Left kidney (tissue), 2 donors: ENCODE measurements around the gene SMPD3. TPM values are rescaled to one million over a fixed set of nuclear protein-coding genes. Genes with fewer than 3 reads are reported as not detected.

Source experiments
- DNase-seq: peaks from one replicate; pipeline ENCODE4 v3.0.0-alpha.2; 2013
- polyA plus RNA-seq: library from polyadenylated mRNA; unstranded; fragments of 120-200 nt; gene quantifications from one replicate; pipeline ENCODE4 v1.2.1, GENCODE V29; 2013; ENCODE audit not compliant: insufficient read length

SMPD3 gene
- polyA plus RNA-seq, 1 donor: 1.3 TPM

DNA sequence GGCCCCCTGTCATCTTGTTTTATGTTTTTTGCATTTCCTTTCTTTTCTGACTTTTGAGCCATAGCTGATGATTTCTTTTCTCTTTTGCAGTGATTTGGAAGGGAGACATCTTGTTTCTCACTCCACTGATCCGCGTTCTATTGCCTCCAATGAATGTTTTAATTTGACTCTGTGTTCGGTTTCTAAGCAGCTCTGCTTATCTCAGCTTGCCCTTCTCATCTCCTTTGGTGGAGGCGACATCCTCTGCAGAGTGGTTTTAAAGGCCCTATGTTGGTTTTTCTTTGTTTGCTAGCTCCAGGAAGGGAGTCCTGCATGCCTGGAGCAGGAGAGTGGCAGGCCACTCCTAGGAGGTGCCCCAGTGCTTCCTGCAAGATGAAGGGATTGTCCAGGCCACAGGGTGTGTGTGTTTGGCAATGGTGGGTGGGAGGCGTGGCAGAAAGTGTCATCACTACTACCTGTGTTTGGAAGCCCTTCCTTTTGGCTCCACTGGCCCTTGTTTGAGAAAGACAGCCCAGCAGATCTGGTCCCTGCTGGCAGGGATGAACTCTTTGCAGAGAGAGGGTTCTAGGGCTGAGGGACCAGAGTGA, 13.6 kb downstream of the SMPD3 start:
- DNase-seq: no peak

DNA sequence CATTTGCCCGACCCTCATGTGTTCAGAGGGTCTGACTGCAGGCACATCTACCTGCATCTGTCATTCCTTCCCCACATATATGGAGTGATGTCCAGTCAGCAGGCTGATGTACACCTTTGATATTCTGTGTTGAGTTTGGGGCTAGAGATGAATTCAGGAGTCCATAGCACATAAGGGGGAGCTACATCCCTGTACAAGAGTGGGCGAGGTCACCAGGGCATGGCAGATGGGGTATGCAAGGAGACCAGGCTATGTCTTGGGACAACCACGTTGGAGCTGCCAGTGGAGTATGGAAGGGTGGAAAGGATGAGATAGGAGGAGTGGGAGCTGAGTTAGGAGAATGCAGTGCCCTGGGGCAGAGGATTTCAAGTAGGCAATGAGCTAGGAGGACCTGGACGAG, 15.0 kb downstream of the SMPD3 start:
- DNase-seq: no peak

DNA sequence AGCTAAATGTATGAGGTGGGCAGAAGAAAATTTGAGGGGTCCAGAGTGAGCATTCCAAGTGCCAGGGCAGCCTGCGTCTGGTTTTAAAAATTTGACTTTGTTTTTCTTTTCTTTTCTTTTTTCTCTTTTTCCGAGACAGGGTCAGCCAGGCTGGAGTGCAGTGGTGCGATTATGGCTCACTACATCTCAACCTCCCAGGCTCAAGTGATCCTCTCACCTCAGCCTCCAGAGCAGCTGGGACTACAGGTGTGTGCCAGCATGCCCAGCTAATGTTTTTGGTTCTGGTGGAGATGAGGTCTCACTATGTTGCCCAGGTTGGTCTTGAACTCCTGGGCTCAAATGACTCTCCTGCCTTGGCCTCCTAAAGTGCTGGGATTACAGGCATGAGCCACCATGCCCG, 15.6 kb downstream of the SMPD3 start:
- no peak for DNase-seq

DNA sequence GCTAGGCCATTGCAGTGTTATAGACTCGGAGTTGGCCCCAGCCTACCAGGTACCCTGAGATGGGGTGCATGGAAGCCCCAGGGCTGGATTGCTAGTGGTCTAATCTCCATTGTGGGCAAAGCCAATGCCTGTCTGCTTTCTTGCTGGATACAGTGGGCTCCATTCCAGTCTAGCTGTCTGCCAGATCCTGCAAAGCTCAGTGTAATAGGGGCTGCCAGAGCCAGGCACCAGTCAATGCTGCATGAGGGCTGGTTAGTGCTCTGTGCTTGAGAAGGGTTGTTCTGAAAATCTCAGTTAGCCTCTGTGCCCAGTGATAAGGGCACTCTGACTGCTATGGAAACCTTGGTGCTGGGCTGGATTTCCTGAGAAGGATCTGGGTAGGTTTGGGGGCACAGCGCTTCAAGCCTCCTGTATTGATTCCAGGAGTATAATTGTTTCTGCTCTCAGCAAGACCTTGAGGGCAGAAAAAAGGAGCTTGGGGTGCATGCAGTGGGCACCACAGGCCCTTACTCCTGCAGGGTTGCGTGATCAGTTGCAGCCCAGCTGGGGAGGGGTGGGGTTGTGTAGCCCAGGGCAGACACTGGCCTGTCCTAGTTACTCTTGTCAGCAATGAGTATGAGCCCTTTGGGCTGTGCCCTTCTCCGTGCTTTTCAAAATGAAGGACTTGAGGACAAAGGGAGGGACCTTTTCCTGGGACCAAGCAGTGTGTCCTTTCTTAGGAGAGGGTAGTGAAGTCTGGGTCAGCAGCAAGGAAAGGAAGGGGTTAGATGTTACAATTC, 19.0 kb downstream of the SMPD3 start:
- no peak for DNase-seq

DNA sequence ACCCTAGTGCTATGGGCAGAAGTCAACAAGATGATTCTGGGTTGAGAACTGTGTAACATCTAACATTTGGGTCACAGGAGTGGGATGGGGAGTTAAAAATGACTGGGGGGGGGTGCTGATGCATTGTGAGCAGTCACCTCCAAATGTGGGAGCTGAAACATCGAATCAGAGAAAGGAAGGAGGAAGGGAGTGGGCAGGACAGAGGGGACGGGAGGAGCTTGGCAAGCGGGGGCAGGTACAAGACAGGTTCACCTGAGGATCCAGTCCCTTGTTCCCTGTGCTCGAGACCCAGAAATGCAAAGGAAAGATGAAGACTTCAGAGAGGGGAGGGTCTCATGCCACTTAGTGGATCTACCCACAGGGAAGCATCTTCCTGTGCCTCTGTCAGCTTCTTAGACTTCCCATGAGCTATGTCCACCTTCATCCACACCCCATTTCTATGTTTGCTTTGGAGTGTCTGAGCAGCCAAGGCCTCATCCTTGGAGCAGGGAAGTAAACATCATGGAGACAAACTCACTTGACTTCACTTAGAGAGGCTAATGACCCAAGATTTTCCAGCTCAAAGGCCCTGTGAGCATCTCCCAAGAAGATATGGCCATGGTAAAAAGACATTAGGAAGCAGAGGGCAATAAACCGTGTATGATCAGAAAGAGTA, 20.5 kb downstream of the SMPD3 start:
- DNase-seq: no peak

DNA sequence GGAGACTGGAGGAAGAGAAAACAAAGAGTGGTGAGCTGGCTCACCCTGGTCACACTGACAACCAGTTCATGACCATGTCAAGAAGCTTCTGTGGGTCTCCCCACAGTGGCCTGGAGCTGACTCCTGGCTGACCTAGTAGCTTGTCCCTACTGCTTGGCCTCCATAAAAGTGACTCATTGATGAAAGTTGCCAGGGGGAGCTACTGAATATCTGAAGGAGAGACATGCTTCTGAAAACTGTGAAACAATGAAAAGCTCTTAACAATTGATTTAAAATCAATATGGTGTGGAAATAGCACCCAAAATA, 22.0 kb downstream of the SMPD3 start:
- no peak for DNase-seq

DNA sequence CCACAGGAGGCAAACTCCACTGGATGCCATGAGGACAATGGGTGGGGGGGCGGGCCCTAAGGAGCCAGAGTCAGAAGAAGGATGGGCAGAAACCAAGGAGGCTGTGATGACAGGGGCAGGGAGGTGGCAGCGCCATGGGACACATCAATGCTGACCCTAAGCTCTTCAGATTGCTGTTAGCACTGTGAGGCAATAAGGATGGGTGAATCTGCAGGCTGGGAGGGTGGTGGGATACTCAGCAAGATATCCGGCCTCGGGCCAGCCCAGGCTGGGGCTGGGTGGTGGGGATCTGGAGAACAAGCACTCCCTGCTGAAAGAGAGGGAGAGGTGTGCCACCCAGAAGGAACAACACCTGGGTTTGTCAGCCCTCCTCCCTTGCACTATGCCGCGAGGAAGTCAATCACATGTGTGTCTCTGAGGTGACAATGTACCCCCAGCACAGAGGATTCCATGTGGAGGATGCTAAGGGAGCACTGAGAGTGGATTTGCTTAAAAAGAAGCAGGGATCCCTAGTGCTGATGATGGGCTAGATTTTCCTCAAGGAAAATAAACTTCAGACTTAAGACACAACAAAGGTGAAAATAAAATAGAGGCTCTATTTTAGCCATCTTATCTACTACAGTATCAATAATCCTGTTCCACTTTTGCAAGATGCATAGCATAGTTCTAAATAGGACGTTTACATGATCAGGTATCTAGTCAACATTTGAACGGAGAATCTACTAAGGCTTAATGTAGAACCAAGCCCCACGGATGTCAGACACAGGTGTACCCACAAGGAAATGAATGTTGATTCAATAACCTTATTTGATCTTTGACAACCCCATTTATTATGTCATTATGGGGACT, 22.6 kb downstream of the SMPD3 start:
- no peak for DNase-seq

DNA sequence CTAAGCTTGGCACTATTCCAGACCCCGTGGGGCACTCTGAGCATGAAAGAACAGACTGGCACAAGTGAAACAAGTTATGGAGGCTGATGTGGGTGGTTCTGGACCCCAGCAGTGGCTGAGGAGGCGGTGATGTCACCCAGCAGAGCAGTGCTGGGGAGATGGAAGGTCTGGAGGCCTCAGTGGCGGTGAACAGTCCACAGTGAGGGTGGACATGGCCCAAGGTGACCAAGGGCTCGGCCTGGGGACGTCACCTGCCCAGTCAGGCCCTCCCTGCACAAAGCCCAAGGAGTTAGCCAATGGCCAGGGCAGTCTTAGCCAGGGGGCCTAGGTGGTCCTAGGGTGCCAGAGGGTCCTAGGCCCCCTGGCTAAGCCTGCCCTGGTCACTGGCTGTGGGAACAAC, 24.5 kb downstream of the SMPD3 start:
- no peak for DNase-seq

DNA sequence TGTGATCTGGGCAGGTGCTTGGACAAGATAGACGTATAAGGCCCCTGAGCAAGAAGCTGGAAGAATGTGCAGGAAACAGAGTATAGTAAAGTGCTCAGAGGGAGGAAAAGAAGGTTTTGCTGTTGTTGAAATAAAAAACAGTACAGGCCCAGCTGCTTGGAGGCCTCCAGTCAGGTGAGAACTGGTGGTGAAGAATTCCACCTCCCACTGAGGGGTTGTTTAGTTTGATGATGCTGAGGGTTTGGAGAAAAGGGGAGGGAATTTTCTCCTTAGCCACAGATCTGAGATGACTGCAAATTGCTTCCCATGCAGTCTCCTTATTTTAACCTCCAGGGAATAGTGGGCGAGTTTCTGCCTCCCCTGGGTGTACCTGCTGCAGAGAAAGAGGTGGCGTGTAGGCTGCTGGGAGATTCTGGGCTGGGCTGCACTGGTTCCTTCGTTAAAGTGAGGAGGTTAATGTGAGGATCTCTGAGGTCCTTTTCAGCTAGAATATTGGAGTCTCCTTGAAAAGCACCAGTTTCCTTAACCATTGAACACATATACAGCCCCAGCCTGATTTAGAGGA, 25.8 kb downstream of the SMPD3 start:
- DNase-seq: no peak

DNA sequence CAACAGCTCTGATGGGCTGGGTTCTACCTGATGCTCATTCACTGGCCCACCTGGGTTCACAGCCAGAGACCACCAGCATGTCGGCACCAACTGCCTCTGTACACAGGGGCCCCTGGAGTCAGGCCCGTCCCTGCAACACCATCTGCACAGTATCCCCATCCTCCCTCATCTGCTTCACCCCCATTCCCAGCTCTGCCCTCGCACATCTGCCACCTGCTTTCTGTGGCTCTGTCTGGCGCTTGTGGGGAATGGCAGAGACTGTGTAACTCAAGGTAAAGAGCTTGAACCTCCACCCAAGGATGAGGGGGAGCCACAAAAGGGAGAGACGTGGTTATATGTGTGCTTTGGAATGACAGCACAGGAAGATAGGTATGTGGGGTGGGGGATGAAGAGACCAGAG, 27.2 kb downstream of the SMPD3 start:
- no peak for DNase-seq

DNA sequence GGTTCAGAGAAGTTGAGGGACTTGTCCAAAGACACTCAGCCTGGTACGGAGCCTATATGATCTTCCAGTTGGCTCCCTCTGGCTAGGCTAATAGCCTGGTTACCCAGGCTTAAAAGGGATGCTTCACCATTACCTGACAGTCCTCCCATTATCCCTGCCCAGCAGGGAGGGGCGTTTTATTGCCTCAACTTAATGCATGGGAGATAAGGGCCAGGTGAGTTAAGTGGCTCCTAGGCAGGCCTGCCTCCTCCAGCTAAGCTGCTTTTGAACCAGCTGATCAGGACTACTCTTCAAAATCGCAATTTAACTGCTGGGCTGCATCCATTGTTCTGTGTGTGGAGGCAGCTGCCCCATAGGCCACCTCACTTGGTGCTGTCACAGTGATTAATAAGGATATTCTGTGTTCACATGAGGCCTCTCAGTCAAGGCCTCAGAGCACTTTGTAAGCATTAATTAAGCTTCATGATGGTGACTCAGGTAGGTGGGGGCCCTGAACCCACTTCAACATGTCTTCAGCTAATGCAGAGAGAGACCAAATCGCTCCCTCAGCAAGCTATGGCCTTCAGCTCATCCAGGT, 27.9 kb downstream of the SMPD3 start:
- DNase-seq: no peak

DNA sequence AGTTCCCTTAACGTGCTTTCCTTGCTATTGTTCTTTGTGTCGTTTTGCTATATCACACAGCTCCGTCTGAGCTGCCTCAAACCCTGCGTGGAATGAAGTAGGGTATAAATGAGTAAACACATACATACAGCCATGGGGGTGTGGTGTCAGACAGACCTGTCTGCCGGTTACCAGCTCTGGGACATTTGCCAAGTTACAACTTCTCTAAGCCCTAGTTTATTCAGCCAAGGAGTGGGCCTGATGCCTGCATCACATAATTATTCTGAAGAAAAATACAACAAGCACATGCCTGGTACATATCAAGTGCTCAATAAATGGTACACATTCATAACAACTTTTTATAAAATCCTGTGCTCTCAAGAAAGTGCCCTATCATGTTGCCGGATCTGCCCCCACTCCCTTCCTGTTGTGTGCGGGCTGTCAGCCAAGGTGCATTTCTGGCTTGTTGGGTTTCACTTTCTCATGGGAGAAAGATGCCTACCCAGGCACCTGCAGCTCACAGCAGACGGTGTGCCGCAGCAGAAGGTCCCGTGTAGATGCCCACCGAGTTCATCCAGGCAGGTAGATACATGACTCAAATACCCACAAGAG, 30.5 kb downstream of the SMPD3 start:
- DNase-seq: no peak

DNA sequence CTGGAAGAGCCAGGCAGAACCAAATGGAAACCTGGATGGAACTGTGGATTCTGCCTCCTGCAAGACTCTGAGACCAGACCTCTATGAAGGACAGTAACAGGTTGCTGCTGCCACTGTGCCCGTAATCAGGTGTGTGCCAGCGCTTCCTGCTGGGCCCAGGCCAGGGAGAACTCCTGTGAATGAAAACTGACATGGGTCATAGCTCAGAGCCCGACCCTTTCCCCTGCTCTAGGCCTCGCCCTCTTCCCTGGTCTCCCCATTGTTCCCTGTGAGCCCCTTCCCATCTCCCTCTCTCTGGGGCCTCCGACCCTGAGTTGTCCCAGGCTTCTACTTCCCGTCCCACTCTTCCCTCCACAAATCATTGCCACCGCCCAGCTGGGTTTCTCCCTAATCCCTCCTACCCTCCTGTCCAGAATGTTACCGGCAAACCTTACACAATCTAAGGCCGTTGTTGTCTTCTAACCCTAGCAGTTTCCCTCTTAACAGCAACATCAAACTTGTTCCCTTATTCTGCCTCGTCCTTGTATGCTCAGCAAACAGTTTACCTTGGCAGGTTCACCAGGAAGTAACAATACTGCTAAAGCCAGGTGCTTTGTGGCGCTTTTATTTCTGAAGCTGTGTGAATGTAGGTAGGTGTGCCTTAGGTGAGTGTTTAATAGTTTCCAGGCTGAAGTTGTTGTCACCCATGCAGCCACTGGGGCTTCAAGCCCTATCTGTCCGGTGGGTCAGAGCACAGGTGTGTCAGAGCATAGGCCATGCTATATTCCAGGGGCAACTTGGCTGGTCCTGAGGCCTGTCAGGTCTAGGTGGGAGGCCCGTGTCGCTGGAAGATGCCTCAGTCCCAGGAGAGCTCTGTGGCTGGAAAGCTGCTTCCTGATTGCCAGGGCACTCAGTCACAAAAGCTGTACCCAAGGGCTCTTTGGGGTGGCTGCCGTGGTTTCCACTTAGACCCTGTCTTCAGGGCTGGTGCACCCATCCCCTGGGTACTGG, 32.0 kb downstream of the SMPD3 start:
- DNase-seq: no peak

DNA sequence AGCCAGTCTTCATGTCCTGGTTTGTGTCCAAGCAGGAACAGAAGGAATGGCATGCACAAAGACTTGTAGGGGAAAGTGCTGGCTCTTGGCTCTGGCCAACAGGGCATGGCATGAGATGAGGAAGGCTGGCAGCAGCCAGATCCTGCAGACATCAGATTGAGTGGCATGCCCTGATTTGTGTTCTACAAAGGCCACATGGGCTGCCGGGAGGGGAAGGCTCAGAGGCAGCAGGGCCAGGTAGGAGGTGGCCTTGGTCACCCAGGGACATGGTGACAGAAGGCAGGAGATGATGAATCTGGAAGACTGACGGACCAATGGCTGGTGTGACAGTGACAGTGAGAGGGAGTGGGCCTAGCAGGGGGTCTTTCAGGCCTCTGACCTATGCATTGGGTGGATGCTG, 33.7 kb downstream of the SMPD3 start:
- DNase-seq: no peak

DNA sequence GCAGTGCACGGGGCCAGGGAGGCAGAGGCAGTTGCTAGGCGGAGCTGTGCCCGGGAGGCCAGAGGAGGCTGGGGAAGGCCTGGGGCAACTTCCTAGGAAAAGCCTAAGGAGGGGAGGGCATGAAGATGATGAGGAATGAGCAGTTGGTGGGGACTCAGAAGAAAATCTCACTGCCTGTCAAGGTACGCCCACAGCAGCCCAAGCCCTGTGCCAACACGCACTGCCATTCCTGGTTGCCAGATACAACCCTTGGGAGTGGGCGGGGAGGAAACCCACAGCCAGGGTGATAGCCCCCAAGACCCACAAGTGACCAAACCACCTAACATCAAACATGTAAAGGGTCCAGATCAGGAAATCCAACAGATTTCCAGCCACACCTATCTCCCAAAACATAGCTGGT, 36.2 kb downstream of the SMPD3 start:
- DNase-seq: no peak

DNA sequence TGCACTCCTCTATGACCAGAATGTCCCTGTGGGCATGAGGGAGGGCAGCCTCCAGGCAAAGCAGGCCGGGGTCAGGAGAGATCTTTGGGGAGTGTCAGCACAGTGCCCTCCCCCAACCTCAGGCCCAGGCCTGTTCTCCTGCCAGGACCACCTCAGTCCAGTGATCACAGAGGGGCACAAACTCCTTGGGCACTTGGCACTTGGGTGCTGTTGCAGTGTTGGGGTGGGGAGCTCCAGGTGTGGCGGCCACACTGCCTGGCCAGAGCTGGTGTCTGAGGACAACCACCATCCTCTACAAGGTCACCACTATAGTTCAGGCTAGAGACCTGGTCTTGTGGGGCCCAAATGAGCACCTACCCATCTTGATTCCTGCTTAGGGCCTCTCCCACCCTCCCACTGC, 37.2 kb downstream of the SMPD3 start:
- no peak for DNase-seq

DNA sequence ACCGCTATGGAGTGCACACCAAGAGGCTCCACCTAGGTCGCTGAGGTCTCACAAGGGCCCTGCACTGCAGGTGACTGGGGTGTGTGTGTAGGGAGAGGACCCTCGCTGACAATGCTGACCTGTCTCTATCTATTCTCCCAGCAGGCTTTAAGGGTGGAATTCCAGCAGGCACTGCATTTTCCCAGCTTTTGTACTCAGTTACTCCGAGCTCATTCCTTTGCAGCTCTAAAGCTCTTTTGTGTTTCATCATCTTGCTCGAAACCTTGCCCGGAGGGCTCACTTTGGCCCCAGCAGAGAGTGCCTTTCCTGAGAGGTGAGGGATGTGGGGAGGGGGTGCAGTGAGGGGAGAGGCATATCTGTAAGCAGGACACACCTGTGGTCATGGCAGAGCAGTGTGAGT, 39.3 kb downstream of the SMPD3 start:
- DNase-seq: no peak

DNA sequence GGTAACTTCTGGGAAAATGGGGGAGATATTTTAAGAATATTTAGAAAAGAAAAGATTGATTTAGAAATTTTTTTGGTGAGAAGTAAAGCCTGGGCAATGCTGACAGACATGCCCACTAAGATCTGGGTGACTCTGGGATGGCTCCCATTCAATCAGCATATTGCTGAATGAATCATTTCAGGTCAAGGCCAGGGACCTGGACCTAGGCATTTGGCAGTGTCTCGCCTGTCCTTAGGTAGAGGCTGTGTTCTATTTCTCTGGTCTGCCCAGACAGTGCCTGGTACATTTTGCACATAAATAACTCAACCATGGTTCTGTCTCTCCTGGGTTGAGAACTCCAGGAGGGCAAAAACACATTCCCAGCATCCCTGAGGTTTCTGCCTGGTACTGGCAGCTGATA, 39.9 kb downstream of the SMPD3 start:
- DNase-seq: no peak

DNA sequence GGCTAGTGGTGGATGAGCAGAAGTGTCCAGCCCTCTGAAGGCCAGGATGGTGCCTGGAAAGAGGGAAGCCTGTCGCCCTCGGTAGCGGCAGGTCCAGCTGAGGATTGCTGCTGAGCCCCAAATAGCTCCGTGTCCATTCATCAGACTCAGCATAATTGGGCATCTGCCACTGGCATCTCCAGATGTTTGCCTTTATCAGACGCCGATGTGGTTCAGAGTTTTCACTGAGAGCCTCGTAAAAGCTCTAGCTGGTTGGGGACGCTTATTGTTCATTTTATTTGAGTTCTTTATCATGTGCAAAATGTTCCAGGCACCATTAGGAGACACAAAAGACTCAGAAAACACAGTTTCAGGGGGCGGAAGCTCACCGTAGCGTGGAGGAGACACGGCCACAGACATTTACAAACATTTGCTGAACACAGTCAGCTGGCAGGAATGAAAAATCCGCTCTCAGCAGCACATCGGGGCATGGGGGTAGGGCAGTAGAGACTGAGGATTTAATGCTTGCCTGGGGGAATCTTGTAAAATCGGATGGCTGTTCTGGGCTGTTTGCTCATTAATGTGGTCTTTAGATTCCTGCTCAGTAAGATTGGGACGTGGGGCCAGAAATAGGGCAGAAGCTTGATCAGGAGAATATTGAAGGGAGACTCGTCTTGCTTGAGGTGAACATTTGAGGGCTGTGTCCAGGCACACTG, 41.7 kb downstream of the SMPD3 start:
- no peak for DNase-seq
